ENCODE data around the gene GCC1.

- TF ChIP-seq POLR2A (IDR thresholded peaks at IDR 0.05; ENCODE audit: low read depth, low read length) = no peak
- TF ChIP-seq CTCF (IDR thresholded peaks at IDR 0.05; ENCODE audit: extremely low read depth in 1 of 2, insufficient read depth in 1 of 2, low read depth in 1 of 2, low read length in 2 of 2) = peak; percentile 26 to 36
- no peak for TF ChIP-seq EZH2 (IDR thresholded peaks at IDR 0.05; ENCODE audit: borderline replicate concordance, low read depth, low read length, severe bottlenecking)
These were observed 44.0 kb upstream of the GCC1 start for GRCh38 chr7:127629268-127629854.
